Fibroblast of gingiva (primary cell): Measurements from ENCODE around the gene KRTAP19-2.
"Not testable (repeated sequence)": the region's sequence is repeated elsewhere in the genome, so short reads cannot be mapped to it uniquely, and the experiment has no call there.

Experiments
- DNase-seq: peaks from one replicate; pipeline ENCODE4 v3.0.0-alpha.2; 2011; ENCODE audit warnings: low read depth

Gene KRTAP19-2, protein sequence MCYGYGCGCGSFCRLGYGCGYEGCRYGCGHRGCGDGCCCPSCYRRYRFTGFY

DNA sequence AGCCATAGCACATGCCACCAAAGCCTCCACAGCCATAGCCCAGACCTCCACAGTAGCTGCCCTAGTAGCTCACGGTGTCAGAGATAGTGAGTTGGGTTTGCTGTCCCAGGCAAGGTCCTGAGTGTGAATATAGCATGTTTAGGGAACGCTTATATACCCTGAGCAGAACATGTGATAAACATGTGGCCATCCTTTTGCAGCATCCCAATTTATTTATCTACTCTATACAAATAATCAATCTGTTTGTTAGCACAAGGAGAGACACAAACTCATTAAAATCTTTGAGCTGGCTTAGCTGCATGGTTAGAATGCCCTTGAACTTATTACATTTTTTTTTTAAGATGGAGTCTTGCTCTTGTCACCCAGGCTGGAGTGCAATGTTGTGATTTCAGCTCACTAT, at the start of gene KRTAP19-2:
KRTAP19-2 (minus strand) TSS at position 101 of the 400 bp plus-strand sequence; CDS start at position 13, 88 bp downstream.
- DNase-seq = no peak

DNA sequence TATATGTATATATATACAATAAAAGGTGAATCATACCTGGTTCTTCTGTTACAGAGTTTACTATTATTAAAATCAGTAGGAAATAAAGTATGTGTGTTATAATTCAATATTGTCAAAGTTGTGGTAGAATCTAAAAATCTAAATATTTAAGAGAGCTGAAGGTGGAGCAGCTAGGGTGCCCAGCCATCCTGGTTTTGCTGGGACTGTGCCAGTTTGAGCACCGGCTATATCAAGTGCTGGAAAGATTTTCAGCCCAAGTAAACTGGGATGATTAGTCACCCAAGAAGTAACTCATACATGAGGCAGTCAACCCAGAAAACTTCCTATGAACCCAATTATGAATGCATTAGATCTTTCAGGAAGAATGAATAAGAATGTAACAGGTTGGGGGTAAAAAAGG, 31.6 kb upstream of the KRTAP19-2 start:
- no peak for DNase-seq

DNA sequence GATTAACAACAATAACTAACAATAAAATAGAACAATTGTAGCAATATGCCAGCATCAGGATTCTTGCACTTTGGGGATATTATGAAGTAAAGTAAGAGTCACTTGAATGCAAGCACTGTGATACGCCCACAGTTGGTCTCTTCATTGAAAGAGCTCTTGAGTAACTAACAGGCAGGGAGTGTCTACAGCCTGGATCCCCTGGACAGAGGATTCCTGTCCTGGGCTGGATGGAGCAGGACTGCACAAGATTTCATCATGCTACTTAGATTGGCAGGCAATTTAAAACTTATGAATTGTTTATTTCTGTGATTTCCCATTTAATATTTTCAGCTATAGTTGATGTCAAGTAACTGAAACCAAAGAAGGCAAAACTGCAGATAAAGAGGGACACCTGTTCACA, 28.4 kb upstream of the KRTAP19-2 start:
- DNase-seq = no peak

DNA sequence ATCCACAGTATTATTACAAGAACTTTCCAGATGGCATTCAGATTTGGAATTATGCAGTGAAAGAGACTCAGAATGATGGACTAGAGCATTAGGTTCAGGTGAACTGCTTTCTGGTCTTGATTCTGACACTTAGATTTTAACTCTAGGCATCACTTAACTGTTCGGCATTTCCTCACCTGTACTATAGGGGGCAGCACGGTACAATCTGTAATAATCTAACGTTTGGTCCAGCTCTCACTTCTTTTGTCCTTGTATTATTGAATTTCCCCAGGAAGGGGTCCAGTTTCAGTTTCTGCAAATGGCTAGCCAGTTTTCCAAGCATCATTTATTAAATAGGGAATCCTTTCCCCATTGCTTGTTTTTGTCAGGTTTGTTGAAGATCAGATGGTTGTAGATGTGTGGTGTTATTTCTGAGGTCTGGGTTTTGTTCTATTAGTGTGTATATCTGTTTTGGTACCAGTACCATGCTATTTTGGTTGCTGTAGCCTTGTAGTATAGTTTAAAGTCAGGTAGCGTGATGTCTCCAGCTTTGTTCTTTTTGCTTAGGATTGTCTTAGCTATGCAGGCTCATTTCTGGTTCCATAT, 18.5 kb upstream of the KRTAP19-2 start:
- not testable (repeated sequence) for DNase-seq

DNA sequence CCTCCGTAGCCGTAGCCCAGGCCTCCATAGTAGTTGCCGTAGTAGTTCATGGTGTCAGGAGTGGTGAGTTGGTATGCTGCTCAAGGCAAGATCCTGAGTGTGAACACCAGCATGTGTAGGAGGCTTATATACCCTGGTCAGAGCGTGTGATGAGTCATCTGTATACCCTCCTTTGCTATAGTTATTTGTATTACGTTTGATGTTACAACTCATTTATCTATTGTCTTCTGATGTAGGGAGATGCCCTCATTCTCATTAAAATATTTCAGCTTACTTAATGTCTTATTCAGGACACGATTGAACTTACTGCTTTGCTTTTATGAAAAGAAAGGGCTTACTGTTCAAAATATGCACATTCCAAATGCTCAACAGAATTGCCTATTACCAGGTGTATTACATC, 14.8 kb upstream of the KRTAP19-2 start, which contains the start of gene KRTAP19-5:
KRTAP19-5 (minus strand) TSS at position 101 of the 400 bp plus-strand sequence; CDS start at position 50, 51 bp downstream.
- no peak for DNase-seq

DNA sequence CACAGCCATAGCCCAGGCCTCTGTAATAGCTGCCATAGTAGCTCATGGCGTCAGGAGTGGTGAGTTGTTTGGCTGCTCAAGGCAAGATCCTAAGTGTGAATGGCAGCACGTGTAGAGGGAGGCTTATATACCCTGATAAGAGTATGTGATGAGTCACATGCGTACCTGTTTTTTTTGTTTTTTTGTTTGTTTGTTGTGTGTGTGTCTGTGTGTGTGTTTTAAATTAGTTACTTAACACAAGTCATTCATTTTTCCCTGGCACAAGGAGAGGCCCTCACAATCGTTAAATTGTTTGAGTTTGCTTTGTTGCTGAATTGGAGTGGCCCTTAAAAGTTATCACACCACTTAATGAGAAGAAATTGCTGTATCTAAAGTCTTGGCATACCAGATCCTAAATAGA, 9.8 kb upstream of the KRTAP19-2 start, which contains the start of gene KRTAP19-4:
KRTAP19-4 (minus strand) TSS at position 101 of the 400 bp plus-strand sequence; CDS start at position 46, 55 bp downstream.
- DNase-seq = no peak

DNA sequence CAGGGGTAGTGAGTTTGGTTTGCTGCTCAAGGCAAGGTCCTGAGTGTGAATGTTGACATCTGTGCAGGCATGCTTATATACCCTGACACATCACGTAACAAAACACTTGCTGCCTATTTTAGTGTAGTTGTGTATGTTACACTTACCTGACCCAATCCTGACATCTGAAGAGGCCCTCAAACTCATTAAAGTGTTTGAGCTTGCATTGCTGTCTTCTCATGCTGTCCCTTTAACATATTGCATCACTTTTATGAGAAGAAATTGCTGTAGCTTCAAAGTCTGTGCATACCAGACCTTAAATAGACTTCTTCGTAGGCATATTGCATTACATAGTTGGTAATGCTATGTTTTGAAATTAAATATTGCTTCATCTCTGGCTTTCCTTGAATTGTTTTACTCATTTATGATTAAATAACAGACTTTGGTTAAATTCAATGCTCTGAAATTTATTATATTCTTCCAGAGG, 4.8 kb upstream of the KRTAP19-2 start, which contains the start of gene KRTAP19-3:
KRTAP19-3 (minus strand) TSS at position 51 of the 466 bp plus-strand sequence. CDS start 56 bp downstream, outside the sequence.
- no peak for DNase-seq

DNA sequence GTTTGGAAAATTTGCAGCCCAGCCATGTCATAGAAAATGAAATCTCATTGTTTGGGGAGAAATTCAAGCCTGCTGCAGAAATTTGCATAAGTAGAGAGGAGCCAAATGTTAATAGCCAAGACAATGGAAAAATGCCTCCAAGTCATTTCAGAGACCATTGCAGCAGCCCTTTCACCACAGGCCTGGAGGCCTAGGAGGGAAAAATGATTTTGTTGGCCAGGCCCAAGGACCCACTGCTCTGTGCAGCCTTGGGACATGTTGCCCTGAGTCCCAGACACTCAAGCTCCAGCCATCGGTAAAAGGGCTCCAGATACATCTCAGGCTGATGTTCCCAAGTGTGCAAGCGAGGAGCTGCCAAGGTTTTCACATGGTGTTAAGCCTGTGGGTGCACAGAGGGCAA, 1.1 kb downstream of the KRTAP19-2 start:
- DNase-seq = no peak

DNA sequence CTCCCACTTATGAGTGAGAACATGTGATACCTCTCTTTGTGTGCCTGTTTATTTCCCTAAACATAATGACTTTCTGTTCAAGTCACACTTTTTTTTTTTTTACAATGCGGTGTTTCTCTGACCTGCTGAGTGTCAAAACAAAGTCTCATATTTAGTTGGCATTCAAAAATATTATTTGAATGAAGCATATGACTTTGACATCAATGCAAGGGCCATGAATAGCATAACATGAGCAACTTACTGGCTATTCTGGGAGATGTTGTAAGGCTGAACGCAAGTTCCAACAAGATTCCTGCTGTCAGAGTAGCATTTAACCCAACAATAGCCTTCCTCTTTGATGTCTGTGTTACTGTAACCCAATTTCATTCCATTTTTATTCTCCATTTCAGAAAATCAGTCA, 5.1 kb downstream of the KRTAP19-2 start:
- no peak for DNase-seq

DNA sequence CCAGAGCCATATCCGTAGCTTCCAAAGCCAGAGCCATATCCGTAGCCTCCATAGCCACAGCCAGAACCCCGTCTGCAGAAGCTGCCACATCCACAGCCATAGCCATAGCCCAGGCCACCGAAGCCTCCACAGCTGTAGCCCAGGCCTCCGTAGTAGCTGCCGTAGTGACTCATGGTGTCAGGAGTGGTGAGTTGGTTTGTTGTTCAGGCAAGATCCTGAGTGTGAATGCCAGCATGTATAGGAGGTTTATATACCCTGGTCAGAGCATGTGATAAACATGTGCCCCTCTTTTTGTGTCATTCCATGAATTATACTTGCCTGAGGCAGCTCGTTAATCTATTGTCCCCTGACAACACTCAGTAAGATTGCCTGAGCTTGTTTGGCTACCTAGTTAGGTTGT, 7.1 kb downstream of the KRTAP19-2 start, which contains the start of gene KRTAP19-1:
KRTAP19-1 (minus strand) TSS at position 223 of the 400 bp plus-strand sequence; CDS start at position 173, 50 bp downstream.
- no peak for DNase-seq

DNA sequence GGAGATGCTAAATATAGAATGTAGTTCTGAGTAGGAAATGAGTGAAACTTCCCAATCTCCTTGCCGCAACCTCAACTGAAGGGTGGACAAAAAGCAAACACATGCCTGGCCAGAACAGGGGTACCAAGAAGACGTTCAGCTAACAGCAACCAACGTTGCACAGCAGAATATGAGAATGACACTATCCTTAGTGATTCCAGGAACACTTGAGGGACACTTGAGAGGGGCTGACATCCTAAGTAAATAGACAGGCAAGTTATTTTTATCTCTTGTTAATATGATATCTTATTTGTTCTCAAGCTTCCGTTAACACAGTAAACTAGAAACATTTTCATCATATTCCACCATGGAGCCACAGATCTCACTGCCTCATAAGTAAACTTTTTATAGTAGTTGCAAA, 8.0 kb downstream of the KRTAP19-2 start:
- no peak for DNase-seq

DNA sequence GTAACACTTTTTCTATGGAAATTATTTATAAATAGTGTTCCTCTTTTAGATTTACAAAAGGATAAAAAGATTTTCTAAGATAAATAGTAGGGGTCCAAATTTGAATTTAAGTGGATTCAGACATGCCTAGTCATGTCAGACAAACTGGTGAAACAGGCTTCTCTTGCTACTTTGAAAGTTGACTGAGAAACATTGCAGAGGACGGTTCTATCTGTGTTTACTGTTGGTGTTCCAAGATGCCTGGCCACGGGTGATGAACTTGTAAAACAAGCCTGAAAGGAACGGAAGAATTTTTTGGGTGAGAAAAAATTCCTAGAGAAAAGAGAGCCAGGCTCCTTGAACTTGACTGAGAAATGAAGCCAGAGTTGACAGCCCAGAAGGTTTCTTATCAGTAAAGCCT, 9.2 kb downstream of the KRTAP19-2 start:
- no peak for DNase-seq

DNA sequence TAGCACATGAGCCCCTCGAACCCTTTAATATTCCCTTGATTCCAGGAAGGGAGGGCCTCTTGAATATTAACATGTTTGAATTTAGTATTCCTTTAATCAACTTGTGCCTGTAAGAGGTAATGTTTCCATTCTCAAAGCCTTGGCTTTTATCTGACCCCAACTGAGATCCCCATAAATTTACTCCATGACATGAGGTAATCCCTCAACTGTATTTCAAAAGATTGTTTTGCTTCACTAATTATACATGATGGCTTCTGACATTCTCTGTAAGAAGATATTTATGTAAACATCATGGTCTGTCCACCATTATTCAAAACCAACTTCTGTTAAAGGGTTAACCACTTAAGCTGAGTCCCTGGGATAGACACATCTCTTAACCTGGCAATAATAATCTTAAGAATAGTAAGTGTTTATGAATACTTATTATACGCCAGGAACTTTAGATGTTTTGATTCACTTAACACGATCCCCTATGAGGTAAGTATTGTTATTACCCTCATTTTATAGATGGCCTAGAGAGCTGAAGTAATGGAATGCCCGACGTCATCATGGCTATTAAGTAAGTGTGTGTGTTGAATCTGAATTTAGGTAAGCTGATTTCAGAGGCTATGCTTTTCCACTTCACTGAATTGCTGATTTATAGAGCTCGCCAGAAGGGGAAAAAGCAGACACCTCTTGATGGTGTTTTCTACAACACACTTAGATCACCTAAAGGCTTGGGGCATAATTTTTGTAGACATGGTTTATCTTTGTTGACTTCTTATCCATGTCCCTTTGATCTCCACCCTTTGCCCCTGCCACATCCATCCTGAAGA, 18.1 kb downstream of the KRTAP19-2 start:
- no peak for DNase-seq

DNA sequence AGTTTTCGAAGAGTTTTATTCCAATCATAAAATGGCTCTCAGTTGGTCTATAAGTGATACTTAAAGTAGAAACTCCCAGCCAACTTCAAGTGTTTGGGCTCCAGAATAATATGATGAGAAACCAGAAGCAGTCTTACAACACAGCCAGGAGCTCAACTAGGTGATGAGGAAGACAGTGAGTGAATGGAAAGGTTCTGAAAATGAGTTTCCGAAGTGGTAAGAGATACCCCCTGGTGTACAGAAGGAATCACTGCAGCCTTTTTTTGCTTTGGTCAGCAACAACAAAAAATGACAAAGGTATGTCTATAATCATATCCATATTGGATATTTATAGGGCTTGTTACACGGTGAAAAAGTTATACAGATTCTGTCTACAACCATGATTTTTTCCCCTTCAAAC, 23.5 kb downstream of the KRTAP19-2 start:
- DNase-seq = no peak

DNA sequence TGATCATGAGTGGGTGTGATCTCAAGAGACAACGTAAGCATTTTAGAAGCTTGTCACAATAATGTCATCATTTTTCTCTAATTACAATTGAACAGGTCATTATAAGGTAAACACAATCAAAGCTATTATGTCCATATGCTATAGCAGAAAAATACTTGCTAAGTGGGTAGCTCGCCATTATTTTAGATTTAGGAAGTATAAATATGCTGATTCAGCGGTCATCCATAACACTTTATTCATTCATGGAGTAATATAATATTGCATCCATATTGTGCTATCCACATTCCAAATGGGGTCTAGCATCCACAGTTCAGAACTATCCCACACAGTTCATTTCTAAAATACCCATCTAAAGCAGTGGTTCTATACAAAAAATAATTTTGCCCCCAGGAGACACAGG, 38.7 kb downstream of the KRTAP19-2 start:
- no peak for DNase-seq

DNA sequence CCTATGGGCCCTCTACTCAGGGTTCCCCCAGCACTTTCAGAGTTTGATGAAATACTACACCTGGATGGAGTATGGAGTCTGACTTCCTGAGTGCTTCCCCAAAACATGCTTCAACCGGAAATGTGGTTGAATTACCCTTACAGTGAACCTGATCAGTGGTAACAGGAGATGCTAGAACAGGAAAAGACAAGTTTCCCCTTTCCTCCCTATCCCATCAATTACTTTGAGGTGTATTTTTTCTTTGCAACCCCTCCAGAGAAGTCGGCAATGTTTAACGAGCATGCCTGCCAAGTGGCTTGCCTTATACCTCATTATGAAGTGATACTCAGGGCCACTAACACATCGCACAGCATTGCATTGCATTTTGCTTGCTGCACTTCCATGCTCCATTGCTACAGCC, 40.2 kb downstream of the KRTAP19-2 start:
- DNase-seq = no peak

DNA sequence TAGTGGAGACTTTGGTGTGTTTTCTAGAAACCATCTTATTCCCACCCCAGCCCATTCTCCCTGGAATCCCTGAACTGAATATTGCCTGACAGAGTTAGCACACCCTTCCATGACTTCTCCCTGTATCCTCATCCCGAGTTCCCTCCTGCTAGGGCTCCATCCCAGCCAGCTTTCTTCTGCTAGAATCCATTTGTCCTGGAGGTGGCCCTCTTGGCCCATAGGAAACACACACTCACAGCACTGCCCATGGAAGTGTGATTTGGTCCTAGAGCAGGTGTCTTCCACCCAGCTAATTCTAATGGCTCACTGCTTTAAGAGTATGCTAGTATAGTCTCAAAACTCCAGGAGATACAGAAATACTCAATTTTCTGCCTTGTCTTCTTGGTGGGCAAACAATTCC, 43.0 kb downstream of the KRTAP19-2 start:
- DNase-seq = no peak

DNA sequence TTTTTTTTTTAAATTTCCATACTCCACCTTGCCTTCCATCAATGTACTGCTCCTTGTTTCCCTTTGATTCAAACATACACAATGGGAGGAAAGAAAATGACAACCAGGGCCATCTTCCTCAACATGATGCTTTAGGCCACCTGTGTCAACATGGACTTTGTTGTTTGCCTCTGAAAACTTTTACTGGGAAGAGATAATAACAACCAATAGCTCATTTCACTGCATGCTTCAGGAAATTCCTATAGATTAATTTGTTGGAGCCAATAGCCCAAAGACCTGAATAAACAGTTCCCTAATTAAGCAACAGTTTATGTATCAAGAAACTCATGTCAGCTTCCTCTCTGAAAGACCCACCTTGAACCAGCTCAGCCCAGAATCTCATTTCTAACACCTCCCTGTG, 44.0 kb downstream of the KRTAP19-2 start:
- DNase-seq = no peak

DNA sequence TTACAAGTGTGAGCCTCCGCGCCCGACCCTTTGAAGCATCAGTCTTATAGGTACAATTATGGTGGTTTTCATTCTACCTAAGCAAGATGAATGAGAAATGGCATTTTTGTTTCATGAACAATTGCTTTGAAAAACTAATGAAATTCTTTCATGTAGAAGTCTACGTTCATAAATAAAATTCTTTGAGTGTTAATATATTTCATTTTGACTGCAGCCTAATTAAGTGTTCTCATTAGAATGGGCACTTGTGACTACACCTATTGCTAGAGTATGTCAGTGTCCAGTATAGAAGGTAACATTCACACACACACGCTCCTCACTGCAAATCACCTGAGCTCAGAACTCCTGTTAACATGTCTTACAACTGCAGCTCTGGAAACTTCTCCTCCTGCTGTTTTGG, 47.3 kb downstream of the KRTAP19-2 start, which contains the start of gene KRTAP15-1:
KRTAP15-1 (plus strand) TSS at position 301 of the 400 bp plus-strand sequence; CDS start at position 354, 53 bp downstream.
- DNase-seq = no peak
